ENCODE data around the gene MOBP.

DNA sequence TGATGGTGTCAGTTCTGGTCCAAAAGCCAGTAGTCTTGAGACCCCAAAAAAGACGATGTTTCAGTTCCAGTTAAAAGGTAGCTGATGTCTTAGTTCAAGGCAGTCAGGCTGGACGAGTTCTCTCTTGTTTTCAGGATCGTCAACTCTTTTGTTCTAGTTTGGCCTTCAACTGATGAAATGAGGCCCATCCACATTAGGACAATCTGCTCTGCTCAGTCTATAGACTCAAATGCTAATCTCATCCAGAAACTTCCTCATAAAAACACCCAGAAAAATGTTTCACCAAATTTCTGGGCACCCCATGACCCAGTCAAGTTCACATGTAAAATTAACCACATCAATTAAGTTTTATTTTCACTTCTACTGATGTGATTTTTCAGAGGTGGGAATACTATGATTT lies 74.0 kb downstream of the MOBP start:
- TF ChIP-seq EZH2phosphoT487 (IDR thresholded peaks at IDR 0.05; ENCODE audit: borderline replicate concordance, low read length): no peak
- TF ChIP-seq, protein P1, sequence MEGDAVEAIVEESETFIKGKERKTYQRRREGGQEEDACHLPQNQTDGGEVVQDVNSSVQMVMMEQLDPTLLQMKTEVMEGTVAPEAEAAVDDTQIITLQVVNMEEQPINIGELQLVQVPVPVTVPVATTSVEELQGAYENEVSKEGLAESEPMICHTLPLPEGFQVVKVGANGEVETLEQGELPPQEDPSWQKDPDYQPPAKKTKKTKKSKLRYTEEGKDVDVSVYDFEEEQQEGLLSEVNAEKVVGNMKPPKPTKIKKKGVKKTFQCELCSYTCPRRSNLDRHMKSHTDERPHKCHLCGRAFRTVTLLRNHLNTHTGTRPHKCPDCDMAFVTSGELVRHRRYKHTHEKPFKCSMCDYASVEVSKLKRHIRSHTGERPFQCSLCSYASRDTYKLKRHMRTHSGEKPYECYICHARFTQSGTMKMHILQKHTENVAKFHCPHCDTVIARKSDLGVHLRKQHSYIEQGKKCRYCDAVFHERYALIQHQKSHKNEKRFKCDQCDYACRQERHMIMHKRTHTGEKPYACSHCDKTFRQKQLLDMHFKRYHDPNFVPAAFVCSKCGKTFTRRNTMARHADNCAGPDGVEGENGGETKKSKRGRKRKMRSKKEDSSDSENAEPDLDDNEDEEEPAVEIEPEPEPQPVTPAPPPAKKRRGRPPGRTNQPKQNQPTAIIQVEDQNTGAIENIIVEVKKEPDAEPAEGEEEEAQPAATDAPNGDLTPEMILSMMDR (conservative IDR thresholded peaks at IDR 0.05; ENCODE audit: low read depth, low read length): no peak
- no peak for TF ChIP-seq EZH2 (IDR thresholded peaks at IDR 0.05; ENCODE audit: low read length, unreplicated experiment)

Measured in PC-3 (cell line).